Myocyte (in vitro differentiated cells): ENCODE measurements around the gene IL13. TPM values are rescaled to one million over a fixed set of nuclear protein-coding genes. Genes with fewer than 3 reads are reported as not detected.

ENCODE experiments used
- DNase-seq: peaks from one replicate; pipeline ENCODE4 v3.0.0-alpha.2; 2012; ENCODE audit warnings: low read depth
- total RNA-seq: library from RNA; depleted of rRNA; stranded (reverse); fragments of >200 nt; gene quantifications from 2 replicates; pipeline ENCODE4 v1.2.3, GENCODE V29; 2014

IL13 gene
- total RNA-seq, 1 donor from 2014 or later, result not detected

DNA sequence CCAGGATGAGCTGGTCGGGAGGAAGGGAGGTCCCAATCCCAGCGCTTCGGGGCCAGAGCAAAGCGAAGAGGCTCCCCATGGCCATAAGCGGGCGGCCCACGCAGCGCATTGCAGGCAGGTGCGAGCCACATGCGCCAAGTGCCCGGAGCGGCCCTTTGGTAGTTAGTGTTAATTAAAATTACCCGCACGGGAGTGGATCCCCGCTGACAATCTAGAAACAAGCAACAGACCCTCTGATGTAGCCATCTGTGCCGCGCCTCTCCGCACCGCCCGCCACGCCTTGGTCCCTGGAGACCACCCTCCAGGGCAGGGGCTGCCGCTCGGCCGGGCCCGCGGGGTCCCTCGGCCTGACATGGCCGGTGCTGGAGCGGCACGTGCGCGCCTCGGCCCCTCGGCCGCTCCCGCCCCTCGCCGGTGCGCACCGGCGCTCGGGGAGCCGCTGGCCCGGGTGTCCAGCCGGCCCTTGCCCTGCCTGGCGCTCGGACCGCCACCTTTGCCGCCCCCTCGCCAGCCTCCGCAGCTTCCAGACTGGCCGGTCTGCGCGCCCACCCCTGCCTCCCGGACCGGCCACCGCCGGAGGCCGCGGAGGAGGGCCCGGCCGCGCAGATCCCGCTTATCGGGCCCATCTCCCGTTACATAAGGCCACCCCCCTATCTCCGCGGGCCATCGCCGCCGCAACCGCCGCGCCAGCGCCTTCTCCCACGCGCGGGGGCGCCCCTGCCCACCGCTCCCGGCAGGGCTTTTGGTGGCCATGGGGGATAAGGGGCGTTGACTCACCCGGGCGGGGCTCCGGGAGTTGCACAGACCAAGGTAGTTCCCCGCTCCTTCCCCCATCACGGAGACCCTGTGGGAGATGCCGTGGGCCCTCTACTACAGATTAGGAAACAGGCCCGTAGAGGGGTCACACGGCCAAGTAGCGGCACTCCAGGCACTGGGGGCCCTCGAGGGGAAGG is 1.9 kb upstream of the IL13 start:
- DNase-seq, result peak; percentile 33

DNA sequence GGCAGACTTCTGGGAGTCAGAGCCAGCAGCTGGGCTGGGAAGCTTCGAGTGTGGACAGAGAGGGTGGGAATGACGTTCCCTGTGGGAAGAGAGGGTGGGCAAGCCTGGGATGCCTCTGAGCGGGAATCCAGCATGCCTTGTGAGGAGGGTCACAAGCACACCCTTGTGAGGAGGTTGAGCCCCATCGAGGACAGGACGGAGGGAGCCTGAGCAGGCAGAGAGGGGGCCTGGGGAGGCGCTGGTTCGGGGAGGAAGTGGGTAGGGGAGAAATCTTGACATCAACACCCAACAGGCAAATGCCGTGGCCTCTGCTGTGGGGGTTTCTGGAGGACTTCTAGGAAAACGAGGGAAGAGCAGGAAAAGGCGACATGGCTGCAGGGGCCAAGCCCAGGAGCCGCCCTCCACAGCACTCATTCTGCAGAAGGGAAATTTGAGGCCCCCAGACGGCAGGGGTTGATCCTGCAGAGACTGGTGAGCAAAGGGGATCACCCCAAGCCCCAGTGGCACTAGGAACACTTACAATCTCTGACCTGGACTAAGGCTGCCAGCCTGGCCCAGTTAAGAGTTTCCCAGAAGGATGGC is 1.1 kb upstream of the IL13 start:
- DNase-seq, result no peak

DNA sequence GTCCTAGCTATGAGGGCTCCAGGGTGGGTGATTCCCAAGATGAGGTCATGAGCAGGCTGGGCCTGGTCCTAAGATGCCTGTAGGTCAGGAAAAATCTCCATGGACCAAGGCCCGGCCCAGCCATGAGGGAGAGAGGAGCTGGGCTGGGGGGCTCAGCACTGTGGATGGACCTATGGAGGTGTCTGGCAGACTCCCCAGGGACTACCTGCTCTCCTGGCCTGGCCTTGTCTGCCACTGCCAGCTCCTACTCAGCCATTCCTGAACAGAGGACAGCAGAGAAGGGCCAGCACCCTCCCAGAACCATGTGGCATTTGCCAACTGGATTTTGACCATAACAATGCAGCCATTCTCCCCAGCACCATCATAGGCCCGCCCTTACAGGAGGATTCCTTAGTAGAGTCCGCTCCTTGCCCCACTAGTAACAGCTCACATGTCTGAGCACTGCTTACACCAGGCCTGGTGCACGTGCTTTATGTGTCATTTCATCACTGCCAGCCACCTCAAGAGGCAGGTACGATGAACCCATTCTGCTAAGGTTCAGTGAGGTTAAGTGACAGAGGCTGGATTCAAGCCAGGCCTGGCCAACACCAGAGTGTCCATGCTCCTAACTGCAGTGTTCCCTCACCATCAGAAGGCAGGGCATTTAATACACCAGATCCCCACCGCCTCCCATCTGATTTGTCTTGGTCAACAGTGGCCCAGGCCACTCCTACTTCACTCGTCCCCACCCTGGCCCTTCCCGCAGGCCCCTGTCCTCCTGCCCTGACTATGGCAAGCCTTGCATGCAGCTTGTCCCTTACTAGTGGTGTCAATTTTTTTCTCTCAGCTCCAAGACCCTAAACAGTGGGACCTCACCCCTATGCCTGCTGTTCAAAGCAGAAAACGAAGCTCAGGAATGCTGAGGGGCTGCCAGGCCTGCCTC is 669 bp downstream of the IL13 start:
- no peak for DNase-seq

DNA sequence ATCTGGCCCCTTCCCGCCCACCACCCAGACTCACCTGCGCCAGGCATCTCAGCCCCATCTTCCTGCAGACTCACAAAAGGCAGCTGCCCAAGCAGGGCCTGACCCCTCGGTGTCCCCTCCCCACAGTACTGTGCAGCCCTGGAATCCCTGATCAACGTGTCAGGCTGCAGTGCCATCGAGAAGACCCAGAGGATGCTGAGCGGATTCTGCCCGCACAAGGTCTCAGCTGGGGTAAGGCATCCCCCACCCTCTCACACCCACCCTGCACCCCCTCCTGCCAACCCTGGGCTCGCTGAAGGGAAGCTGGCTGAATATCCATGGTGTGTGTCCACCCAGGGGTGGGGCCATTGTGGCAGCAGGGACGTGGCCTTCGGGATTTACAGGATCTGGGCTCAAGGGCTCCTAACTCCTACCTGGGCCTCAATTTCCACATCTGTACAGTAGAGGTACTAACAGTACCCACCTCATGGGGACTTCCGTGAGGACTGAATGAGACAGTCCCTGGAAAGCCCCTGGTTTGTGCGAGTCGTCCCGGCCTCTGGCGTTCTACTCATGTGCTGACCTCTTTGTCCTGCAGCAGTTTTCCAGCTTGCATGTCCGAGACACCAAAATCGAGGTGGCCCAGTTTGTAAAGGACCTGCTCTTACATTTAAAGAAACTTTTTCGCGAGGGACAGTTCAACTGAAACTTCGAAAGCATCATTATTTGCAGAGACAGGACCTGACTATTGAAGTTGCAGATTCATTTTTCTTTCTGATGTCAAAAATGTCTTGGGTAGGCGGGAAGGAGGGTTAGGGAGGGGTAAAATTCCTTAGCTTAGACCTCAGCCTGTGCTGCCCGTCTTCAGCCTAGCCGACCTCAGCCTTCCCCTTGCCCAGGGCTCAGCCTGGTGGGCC is 1.9 kb downstream of the IL13 start:
- DNase-seq, result no peak

DNA sequence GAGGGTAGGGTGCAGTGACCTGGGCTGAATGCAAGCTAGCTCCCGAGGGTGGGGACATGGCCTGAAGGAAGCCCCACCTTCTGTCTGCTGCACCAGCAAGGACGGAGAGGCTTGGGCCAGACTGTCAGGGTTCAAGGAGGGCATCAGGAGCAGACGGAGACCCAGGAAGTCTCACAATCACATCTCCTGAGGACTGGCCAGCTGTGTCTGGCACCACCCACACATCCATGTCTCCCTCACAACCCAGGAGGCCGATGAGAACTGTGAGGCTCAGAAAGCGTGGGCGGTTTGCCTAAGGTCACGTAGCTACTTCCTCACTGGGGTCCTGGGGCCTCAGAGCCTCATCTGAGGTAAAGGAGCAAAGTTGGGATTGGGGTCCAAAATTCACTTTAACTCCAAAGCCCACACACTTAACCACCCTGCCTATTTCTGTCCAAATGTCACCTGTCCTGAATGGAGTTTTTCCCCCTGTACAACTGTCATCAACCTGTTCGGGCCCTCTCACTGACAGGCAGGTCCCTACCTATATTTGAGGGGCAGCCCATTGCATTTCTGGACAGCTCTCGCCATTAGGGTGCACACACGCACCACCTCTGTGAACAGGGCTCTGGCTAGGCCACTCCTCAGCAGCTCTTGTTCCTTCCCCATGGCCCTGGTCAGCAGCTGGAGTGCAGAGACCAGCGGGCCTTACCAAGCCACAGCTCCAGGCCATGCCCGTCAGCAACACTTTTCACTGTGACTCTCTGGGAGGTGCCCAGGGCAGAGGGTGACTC is 3.4 kb downstream of the IL13 start:
- peak; percentile 56 for DNase-seq

DNA sequence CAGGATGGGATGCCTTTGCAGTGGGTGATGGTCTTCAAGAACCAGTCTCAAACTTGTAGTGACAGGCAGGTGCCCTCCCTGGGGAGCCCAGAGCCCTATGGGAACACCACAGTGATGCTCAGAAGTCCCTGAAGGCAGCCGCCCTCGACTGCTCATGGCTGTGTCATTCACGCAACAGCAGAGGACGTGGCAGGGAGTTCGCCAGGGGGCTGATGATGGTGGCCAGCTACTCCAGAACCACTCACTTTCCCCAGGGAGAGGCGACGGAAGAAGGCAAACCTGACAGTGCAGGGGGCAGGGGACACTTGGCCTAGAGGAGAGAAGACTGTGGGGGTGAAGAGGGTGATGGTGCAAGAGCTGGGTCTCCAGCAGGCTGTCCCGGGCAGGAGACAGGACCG is 4.0 kb downstream of the IL13 start:
- DNase-seq, result no peak

DNA sequence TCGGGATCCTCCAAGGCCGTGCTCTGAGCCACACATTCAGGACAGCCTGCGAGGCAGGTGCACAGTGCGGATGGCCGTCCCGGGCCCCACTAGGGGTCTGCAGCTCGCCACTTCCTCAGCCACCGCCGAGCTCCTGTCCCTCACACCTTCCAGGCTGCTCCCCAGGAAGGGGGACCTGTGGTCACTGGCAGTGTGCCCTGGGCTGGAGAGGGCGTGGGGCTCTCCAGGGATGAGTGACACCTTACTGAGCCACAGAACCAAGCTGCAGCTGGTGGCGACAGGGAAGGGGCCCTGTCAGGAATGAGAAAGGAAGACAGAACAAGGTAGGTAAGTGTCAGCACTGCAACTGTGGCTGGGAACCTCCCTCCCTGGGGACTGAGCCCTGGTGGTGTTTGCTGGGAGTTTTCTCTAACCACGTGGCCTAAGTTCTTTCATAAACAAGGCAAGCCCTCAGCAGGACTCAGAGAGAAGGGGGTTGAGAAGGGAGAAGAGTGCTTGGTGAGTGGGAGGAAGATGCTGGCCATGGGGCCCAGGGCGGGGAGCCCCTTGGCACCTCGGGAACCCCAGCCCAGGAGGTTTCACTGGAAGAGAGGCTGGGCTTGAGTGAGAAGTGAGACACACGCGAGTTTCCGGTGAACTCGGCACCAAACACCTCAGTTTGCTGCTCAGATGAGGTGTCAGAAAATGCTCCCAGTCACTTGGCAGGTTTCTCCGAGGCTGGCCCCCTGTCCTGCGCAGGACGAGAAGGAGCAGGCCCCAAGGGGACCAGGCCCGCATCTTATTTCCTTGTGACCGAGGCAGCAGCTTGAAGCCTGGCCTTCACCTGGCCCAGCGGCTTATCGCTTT is 5.2 kb downstream of the IL13 start:
- peak; percentile 28 for DNase-seq

DNA sequence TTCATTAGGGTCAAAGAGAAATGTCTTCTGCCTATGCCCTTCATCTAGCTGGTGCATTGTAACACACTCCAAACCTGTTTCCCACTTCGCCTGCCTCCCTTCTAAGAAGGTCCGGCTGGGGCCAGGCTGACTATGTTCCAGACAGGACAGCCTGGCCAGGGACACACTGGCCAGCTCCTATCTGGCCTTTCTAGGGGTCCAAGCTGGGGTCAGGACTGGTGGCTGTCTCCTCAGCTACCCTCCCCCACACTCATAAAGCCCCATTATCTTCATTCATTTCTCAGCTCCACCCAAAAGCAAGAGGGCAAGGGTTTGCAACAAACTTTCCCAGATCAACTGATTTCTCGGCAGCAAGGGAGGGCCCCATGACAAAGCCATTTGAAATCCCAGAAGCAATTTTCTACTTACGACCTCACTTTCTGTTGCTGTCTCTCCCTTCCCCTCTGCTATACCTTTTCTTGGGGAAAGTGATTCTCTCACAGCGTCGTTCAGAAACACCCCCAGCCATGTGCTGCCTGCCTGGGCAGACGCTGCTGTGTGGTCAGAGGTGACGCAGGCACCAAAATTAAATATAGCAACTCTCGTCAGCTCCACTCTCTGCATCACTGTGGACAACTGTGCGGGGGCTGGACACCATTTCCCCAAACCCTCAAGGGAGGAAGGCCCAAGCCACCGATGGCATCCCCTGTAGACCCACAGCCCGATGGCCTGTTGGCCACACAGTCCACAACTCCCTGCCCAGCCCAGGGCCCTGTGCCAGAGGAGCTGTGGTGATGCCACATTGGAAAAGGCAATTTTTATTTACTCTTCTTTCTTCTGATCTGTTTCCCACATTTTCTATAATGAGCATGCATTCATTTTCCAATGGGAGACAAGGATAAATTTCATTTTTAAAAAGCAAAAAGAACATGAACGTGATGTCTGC is 6.1 kb downstream of the IL13 start:
- DNase-seq, result peak; percentile 94

DNA sequence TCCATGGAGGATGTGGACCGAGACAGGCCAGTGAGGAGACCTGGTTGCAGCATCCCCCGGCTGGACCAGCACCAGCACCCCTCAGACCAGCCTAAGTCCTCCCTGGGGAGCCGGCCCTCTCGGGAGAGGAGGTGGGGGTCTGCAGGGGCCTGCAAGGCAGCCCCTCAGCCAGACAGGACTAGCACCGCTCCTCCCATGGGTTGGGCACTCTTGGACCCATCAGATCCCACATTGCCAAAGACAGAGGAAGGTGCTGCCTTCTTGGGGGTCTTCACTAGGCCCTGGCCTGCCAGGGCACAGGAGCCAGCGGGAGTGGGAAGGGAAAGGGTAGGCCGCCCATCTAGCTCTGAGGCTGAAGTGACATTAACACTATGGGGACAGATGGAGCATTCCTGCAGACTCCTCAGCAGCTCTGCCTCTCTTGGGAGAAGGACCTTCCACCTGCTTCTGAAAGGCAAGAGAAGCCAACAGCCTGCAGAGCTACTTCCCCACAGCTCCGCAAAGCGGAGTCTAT is 6.8 kb downstream of the IL13 start:
- peak; percentile 44 for DNase-seq

DNA sequence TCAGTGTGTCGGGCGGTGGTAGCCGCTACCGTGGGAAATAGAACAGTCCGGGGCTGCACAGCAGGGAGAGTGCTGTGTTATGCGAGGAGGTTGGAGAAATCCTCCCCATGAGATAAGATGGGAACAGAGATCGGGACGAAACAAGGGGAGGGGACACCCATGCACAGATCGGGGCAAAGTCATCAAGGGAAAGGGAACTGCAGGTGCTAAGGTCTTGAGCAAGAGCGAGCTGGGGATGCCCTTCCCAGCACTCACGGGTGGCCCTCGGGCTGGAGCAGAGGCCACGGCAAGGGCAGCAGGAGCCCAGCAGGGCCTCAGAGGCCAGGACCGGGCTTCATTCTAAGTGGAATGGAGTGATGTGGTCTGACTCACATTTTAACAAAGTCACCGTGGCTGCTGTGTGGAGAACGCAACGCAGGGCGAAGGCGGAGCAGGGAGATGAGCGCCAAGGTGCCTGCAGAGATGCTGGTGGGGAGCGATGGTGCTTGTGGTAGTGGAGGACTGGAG is 7.7 kb downstream of the IL13 start:
- DNase-seq, result no peak

DNA sequence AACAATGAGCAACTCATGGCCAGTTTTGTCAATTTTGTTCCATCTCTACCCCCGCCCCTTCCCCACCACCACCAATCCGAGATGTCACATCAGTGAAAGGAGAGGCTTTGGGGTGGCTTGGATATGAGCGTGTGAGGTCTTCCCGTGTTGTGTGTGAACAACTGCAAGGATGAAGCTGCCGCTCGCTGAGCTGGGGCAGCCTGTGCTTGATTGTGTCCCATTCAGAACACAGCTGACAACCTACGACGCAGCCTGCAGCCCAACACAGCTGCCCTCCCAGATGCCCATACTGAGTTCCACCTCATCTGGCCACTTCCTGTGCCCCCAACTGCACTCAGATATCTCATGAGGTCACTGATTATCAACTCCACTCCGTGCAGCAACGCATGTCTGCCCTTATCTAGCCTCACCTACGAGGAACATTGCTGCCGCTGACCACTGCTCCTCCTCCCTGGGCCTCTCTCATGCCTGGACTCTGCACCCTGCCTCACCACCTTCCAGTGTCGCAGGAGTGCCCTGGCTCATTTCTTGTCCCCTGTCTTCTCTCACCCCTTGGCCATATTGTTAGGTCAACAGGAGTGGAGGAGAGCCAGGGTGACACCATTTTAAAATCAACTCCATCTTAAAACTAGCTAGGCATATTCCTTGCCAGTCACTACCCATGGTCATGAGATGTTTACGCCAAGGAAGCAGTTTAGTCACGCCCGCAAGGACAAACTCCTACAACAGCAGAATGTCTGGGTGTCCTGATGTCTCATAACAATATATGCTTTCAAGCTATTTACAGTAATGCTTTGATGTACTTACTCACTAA is 8.5 kb downstream of the IL13 start:
- no peak for DNase-seq

DNA sequence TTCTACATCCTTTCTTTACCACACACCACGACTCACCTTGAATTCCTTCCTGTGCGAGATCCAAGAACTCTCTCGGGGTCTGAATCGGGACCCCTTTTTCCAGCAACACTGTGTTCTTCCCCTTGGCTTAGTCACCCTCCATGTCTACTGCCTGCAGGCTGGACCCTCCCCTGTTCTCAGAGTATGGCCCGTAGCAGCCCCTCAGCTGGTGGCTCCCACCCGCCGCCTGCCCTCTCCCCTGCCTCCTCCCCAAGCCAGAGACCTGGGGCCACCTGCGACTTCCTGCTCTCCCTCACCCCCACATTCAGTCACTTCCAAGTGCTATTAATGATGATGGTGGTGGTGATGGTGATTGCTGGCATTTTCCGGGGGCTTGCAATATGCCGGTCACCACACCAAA is 9.3 kb downstream of the IL13 start:
- no peak for DNase-seq

DNA sequence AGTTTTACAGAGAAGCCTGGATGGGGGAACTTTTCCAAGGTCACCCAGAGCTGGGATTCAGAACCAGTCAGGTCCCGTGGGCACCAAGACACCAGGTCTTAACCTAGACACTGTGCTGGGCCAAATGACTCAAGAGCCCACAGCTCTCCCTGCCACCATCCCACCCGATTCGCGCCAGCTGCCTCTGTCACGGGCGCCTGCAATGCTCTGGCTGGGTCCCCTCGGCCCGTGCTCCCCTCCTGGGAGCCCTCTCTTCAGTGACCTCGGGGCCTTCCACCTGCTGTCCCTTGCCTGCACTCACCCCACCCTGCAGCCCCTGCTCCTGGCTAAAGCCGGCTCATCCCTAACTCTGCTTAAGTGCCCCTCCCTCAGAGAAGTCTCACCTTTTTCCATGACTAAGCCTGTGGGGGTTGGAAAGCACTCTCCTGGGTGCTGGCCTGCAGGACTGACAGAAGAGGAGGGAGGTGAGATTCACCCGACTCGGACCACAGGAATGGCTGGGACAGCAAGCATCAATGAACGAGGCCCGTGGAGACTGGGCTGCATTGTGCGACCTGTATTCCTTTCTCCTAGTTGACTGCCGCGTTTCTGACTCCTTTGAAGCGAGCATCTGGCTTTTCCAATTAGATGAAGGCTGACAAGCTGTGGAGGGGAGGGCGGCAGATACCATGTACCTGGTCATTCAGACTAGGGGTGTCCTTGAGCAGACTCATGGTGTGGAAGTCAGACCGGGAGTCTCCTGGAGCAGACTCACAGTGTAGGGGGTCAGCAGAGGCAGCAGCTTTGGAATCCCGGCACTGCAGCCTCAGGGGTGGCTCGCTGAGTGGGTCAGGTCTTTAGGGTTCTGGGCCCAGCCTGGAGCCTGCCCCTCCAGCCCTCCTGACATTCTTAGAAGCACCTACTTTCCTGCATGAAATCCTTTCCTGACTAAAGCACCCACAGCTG is 10.1 kb downstream of the IL13 start:
- DNase-seq, result no peak

DNA sequence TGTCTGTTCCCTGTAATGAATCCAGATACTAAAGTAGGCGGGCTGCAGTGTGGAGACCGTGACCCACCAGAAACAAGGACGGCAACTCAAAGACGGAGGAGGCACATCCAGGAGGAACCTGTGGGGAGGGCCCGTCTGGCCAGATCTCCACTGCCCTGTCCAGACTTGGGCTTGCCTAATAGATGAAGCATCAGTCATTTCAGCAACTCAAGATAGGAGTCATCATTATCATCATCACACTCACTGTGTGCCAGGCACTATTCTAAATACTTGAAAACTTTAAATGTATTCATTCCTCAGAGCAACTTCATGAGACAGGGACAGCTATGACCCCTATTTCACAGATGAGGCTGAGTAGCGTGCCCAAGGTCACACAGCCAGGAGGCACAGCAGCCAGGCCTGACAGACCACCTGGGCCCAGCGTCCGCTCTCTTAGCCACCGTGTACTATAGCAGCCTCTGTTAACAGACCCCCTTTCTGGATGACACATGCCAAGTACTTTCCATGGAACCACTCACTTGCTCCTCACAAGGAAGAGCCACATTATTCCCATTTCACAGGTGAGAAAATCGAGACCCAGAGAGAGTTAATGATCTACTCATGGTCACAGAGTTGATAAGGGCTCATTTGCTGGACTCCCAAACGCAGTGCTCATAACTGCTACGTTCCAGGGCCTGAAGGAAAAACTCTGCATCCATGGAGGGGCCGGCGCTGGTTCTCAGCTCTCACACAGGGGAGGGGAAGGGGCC is 10.9 kb downstream of the IL13 start:
- DNase-seq, result no peak

DNA sequence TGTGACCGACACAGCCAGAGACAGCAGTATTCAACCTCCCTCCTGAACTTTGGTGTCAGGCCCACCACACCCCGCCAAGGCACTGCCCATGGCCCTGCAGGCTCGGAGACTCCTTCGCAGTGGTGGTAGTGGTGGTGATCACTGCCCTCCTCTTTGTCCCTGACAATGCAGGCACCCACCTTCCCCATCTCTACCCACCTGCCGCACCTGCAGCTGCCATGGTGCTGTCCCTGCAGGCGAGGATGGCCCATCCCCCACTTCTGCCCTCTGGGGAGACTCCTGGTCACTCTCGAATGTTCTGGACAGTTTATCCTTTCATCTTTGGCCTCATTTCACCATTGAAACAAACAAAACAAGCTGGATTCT is 11.5 kb downstream of the IL13 start:
- no peak for DNase-seq
